DOHH2 (cell line): ENCODE measurements around the gene RPUSD1.

ENCODE experiments used
- EZH2phosphoT487 ChIP-seq: fragments of 200-600 bp; sonication (generic); IDR thresholded peaks from 2 replicates; pipeline ENCODE4 v1.6.1; 2017; ENCODE audit warnings: borderline replicate concordance, mild to moderate bottlenecking, antibody characterized with exemption, low read length, moderate library complexity, mixed read lengths
- TF ChIP-seq, protein P1 (sequence below): fragments of 200-600 bp; sonication (generic); IDR thresholded peaks from one replicate; pipeline ENCODE4 v1.5.1; 2014; ENCODE audit warnings: antibody characterized with exemption, mild to moderate bottlenecking, low read depth, low read length; ENCODE audit not compliant: poor library complexity, severe bottlenecking

DNA sequence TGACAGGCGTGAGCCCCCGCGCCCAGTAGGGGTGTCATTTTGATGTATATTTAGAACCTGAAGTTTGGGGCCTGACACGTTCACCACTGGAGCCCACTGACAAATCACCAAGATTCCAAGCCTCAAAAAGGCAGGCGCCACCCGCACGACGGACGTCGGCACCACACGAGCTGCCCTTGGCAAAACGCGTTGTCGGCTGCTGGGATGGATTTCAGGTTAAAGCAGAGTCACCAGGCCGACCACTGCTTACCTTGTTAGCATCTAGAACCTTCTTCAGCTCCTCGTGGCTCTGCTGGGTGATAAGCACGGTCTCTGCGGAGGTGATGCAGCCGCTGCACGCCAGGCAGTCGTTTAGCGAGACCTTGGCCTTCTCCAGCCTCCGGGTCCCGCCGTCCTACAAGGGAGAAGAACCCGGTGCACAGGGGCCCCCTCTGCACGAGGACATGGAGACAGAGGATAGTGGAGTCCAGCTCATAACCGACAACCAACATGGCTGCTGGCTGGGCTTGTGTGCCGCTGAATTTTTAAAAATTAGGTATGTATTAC lies 51.2 kb downstream of the RPUSD1 start:
- TF ChIP-seq, protein P1, sequence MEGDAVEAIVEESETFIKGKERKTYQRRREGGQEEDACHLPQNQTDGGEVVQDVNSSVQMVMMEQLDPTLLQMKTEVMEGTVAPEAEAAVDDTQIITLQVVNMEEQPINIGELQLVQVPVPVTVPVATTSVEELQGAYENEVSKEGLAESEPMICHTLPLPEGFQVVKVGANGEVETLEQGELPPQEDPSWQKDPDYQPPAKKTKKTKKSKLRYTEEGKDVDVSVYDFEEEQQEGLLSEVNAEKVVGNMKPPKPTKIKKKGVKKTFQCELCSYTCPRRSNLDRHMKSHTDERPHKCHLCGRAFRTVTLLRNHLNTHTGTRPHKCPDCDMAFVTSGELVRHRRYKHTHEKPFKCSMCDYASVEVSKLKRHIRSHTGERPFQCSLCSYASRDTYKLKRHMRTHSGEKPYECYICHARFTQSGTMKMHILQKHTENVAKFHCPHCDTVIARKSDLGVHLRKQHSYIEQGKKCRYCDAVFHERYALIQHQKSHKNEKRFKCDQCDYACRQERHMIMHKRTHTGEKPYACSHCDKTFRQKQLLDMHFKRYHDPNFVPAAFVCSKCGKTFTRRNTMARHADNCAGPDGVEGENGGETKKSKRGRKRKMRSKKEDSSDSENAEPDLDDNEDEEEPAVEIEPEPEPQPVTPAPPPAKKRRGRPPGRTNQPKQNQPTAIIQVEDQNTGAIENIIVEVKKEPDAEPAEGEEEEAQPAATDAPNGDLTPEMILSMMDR = no peak
- no peak for TF ChIP-seq EZH2phosphoT487
